Measurements from ENCODE around the gene PTGFRN.

Gene PTGFRN

DNA sequence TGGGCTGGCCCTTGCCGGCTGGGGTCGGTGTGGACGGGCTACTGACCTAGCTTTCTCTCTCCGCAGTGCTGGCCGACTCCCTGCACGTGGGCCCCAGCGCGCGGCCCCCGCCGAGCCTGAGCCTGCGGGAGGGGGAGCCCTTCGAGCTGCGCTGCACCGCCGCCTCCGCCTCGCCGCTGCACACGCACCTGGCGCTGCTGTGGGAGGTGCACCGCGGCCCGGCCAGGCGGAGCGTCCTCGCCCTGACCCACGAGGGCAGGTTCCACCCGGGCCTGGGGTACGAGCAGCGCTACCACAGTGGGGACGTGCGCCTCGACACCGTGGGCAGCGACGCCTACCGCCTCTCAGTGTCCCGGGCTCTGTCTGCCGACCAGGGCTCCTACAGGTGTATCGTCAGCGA is 34.9 kb downstream of the PTGFRN start:
- DNase-seq, result no peak

DNA sequence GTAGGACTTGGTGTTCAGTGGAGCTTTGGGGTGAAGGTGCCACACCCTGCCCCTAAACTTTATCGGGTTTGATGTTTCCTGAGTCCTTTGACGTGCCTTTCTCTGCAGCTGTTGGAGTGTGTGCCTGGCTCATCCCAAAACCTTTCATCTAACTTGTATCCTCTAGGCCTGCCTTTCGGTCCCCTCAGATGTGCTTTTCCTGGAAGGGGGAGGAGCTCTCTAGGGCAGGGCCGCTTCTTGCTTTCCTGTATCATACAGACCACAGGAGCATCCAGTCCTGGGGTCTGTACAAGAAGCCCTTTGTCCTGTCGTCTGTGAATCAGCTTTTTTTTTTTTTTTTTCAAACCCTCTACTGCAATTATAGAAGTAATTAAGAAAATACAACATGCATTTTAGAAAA is 35.7 kb downstream of the PTGFRN start:
- DNase-seq, result peak in 1 of 6 experiments; percentile 7

DNA sequence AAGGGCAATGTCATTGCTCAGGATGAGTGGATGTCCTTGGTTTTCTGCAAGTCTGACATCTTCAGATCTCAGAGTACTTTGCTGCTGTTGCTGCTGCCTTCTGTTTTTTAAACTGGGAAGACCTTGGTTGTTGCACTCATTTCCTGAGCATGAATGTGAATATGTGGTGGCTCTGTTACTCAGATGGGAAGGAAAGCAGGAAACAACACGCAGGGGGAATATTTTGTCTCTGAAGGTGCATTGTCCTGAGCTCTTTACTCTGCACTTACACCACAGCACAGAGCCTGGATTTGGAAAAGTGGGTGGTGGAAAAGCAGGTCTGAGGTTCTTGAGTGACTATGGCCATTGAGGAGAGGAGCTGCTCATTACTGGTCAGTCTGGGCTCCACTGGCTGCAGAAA is 36.3 kb downstream of the PTGFRN start:
- DNase-seq, result no peak

DNA sequence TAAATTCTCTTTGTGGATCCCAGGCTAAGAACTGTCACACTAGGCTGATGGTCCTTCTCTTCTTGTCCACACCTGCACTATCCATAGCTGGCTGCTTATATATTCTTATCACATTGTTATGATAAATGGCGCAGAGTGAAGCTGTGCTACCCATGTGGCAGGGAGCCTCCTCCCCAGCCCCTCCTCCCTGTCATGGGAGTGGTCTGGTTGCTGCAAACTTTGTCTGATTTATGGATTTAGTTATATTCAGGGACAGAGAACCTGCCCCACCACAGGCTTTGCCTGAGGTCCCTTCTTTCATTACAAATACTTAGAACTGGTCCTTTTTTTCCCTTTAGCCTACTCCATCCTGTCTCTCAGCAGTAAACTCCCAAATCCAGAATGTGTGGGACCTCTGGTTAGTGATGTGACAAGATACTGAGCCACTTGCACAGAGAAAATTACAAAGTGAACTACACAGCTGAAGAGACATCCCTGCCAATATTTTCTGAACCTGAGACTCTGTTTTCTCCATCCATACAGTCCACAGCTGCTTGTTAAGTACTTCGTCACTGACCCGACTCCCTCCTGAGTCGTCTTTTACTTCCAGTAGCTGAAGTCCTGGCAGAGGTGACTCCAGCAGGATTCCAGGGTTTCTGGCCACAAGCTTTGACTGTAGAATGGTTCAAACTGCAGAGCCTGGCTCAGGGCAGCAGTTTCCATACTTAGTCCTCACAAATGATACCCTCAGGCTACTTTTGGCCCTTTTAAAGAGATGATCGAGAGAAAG is 37.6 kb downstream of the PTGFRN start:
- no peak for DNase-seq

DNA sequence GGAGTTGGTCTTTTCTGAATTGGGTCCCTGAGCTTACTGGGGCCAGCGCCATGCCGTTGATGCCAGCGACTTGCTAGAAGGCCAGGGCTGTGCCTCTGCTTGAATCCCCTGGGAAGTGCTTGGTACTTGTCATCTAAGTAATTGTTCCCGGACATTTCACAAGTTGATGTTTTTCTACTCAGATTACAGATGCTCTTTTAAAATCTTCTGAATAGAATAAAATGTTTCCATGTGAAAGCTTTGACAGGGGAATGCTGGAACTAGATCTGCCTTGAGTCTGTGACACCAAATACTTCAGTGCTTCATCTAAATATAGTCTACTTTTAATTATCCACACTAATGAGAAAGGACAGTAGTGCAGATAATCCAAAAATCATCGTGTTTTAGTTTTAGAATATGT is 38.3 kb downstream of the PTGFRN start:
- no peak for DNase-seq

DNA sequence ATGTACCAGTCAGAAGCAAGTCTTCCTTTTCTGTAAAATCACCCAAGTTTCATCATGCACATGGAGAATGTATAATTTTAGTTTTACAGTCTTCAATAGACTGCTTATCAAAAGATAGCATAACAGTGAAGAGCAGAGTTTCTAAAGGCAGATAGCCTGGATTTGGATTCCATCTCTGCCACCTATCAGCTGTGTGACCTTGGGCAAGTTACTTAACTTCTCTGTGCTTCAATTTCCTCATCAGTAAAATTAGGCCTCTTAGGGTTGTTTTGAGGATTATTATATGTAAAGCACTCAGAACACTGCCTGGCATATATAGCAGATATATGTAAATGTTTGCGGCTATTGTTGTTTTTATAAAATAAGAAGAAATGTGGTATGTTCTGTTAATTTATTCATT is 38.9 kb downstream of the PTGFRN start:
- DNase-seq, result no peak

DNA sequence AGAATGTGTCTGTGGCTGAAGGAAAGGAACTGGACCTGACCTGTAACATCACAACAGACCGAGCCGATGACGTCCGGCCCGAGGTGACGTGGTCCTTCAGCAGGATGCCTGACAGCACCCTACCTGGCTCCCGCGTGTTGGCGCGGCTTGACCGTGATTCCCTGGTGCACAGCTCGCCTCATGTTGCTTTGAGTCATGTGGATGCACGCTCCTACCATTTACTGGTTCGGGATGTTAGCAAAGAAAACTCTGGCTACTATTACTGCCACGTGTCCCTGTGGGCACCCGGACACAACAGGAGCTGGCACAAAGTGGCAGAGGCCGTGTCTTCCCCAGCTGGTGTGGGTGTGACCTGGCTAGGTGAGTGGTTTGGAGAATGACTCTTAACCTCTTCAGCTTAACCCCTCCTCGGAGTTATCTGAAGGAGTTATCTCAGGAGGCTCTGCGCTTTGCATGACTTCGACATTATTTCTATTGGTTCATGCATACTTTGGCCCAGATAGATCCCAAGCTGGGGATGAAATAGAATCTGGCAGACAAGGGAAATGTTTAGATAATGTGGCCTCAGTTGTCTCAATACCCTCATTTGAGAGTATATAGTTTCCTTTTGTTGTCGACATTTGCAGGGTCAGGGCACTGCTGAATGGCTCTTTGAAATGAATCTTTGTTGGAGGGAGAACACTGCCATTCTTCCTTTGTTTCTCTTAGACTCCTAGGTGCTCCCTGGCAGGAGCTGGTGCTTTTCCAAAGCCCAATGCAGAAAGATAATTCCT is 39.7 kb downstream of the PTGFRN start:
- DNase-seq, result no peak

DNA sequence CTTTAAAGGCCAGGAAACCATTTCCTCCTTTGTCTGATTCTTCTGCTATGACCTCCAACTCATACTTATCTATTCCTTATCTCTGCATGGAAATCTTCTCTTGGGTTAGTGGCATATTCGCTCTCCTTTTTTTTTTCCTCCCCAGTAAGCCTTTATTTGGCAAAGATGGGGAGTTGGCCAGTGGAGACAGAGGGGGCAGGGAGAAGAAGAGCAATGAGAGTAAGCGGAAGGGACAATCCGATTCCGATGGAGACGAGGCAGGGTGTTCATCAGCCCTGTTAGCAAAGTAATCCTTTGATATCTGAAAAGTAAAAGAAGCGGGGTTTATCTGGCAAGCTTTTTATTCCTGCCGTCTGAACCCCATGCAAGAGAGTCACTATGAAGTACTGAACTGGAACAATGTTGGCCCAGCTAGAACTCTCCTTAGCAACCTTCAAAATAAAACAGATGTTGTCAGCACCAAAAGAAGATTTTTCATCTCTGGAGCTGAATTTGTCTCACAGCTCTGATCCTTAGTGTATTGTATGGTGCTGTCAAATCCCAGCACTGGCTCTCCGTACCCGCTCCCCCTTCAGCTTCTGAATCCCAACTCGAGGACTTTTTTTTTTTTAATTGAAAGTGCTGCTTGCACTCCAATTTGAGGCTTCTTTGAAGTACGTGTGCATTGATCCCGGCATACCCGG is 40.9 kb downstream of the PTGFRN start:
- no peak for DNase-seq

DNA sequence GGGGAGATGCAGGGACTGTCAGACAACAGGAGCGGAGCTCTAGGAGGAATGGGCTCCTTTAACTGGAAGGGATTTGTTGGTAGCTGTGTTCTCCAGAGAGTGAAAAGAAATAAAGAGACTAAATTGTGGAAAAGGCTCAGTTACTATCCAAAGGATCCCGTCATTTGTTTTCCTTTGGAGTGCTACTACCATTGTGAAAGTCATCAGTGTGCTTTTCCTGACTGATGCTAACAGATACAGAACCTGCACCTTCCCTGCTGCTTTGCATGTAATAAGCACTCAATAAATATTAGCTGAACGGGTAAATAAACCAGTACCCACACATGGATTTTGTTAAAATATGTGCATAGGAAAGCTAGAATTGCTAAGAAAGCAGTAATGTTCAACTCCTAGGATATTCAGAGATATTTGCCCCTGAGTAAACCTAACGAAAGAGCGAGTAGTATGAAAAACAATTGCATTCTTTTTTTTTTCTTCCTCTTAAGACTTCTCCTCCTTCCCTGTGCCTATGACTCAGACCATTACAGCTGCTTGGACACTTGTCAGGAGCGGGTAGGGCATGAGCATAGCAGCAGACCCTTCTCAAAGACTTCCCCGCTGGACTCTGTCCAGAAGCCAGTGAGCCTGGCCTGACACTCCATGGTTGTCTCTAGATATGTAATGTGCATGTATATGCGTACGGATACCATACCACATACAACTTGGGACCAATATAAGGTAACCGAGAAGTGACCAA is 41.7 kb downstream of the PTGFRN start:
- no peak for DNase-seq

DNA sequence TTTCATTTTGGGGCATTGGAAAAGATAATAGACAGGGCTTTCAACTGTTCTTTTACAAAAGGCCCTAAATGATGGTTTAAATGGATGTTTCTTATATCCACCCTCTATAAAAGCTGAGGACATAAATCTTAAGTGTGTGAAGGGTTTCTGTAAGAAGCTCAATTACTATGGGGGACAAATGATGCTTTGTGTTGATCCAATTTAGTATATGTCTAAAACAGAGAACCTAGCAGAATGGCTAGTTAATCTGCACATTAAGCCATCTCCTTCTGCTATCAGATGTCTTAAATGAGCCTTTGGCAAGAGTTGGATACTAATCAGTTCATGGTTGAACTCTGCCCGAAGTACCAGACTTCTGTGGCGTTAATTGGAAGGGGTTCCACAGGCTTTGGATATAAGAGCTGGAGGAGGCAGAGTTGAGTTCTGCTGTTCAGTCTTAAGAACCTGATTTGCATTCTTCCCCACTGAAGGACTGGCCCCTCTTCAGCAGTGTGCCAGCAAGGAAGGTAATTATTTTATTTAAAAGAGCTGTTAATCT is 43.1 kb downstream of the PTGFRN start:
- no peak for DNase-seq

DNA sequence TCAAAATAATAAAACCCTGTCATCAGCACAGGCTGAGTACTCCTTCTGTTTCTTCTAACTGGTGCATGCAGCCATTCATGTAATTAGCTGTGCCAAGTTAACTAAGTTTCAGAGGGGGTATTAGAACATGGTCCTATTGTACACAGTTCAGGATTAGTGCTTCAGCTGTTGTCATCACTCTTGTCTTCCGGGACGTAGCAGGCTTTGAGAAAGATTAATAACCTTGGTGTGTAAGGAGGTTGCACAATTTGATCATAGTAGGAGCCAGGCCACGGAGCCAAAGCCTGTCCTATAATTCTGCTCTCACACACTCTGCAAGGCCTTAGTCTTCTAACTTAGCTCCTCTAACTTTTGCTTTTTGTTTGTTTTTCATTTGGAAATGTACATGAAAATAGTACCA is 44.7 kb downstream of the PTGFRN start:
- no peak for DNase-seq

DNA sequence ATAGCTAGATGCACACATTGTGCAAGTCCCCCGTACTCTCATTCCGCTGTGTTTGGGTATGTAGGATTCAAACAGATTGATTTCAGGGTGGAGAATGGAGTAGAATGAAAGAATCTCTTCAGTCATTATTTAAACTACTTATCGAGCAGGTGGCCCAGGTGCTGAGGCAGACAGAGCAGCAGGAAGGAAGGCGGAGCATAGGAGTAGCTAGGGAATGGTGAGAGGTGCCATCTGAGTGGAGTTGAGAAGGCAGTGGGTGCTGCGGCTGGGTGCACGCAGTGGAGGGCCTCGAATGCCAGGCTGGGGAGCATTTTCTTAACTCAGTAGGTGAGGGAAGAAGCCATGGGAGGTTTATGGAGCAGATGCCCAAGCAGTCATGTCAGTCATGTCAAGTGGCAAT is 46.7 kb downstream of the PTGFRN start:
- DNase-seq, result no peak

DNA sequence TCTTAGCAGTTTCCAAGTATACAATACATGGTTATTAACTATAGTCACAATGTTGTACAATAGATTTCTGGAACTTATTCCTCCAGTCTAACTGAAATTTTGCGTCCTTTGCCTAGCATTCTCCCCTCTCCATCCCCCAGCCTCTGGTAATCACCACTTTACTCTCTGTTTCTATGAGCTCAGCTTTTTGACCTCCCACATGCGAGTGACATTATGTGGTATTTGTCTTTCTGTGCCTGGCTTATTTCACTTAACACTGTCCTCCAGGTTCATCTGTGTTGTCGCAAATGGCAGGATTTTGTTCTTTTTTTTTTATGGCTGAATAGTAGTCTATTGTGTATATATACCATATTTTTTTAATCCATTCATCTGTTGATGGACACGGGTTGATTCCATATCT is 47.9 kb downstream of the PTGFRN start:
- no peak for DNase-seq

DNA sequence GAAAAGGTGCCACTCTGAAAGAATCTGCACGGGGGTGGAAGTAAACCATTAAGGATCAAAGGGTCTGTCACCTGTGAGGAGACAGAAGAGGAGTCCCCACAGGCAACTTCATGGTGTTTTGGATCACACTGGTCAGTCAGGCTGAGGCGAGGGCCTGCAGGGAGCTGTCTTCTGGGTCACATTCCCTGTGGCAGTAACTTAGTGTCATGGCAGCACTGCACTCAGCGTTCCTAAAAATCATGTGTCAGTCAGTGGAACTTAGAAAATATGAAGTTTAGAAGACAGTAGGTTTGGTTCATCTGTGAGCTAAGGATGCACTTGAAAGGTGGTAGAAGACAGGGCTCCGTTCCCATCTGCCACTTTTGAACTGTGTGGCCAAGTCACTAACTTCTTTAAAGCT is 48.4 kb downstream of the PTGFRN start:
- no peak for DNase-seq

DNA sequence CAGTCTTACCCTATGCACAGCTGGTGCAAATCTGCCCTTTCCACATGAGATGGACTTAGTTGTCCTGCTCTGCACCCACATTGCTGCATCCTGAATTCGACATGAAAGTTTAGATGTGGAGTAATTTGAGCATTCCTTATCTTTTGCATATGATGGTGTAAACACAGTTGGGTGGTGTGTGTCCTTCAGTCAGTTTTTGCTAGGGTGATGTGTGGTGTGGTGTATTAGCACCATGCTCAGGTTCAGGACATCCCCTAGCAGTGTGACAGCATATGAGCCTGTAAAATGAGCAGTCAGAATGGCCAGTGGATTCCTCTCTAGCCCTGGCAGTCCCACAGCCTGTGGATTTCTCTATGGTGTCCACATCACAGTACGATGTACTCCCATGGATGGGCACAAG is 49.3 kb downstream of the PTGFRN start:
- no peak for DNase-seq

DNA sequence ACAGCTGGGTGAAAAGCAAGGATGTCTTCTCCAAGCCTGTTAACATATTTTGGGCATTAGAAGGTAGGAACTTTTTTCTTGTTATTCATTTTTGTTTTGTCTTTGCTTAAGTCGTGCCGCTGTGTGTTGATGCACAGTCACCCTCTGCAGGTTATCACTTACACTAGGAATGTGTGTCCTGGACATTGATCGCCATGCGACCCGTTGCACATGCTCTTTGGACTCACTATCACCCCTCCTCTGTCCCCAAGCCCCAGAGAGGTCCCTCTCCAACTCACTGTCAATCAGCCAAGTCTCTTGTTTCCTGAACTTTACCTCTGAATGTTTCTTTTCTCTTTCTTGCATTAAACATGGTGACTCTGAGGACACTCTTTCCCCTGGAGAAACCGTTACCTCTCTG is 51.9 kb downstream of the PTGFRN start:
- no peak for DNase-seq

DNA sequence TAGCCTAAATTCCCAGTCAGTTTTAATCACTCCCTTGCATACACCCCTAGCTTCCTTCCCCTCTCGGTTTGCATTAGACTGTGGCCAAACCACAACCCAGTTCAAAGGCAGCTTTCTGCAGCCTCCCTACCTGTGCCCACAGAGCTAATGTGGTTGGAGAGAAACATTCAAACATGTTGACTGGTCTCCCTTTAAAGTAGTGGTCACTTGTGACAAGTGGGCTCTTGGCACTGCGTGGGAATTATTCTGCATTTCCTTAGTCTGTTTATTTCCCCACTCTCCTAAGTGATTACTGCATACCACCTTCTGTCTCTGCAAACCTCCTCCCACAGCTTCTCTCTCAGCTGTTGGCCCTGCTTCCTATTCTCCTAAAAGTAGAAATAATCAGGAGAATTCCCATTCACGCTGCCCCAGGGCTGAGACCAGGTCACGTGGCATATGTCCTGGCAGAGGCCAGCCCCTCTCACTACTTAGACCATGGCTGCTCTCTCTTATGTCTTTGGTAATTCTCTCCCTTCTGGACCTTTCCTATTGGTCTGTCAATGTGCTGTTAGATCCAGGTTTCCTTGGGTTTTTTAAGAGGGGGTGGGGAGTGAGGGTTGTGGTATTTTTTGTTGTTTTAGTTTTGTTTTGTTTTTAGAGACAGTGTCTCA is 53.4 kb downstream of the PTGFRN start:
- DNase-seq, result no peak

DNA sequence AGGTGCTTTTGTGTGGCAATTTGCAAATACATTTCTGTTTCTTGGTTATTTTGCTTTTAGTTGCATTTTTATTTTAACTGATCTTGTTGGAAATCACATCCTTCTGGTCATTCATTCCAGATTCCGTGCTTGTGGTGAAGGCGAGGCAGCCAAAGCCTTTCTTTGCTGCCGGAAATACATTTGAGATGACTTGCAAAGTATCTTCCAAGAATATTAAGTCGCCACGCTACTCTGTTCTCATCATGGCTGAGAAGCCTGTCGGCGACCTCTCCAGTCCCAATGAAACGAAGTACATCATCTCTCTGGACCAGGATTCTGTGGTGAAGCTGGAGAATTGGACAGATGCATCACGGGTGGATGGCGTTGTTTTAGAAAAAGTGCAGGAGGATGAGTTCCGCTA is 57.1 kb downstream of the PTGFRN start:
- no peak for DNase-seq

DNA sequence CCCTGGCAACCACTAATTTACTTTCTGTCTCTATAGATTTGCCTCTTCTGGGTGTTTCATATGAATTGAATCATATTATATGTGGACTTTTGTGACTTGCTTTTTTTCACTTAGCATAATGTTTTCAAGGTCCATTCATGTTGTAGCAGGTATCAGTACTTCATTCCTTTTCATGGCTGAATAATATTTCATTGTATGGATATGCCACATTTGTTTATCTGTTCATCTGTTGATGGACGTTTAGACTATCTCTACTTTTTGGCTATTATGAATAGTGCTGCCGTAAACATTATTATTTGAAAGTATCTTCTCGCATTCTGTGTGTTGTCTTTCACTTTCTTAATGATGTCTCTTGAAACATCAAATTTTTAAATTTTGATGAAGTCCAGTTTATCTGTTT is 59.0 kb downstream of the PTGFRN start:
- DNase-seq, result no peak

DNA sequence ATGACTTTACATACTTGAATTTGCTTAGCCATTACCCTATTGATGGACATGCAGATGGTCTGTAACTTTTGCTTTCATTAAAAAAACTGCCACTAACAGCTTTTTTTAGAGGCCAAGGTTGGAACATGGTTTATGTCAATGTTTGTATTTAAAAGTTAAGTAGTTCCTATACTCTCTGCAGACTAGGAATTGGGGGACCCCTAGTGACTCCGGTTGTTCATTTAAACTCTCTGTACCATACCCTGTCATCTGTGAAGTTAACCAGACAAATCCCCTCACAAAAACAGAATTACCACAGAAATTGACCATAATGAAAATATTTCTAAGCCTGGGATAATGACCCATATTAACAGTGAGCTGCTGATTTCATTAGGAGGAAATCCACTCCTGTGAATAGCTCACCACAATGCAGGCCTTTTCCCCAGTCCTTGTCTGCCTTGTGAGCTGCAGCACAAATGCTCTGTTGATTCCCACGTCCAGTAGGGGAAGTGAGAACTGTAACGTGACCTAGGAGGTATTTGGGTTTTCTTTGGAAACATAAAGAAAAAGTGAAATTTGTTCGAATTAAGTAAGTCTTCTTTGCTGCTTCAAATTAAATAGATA is 61.6 kb downstream of the PTGFRN start:
- no peak for DNase-seq

DNA sequence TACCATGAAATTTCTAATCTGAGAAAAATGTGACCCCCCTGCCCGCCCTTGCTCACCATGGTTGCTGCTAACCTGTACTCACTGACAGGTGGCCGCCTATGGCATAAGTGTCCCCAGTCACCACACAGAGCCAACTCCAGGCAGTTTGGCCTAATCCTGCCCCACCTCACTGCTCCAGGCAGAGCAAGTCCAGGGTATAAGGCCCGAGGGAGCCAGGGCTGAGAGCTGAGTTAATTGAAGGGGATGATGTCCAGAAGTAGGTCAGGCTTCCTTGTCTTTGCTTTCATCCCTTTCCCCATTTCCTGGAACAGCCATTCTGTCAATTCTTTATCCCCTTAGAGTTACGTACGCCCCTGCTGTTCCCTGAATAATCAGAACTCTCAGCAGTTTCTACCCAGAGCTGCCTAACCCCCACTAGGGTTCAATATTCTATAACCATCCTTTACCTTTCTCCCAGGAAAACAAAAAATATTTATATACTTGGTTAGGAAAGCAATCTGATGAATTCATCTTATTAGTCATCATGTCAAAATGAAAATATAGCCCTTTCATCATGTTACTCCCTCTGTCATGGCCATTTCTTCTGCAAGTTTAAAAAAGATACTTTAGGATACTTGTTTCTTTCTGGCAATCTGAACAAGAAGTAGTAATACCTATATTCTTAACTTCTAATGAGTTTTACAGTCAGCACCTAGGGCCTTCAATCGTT is 62.4 kb downstream of the PTGFRN start:
- no peak for DNase-seq

DNA sequence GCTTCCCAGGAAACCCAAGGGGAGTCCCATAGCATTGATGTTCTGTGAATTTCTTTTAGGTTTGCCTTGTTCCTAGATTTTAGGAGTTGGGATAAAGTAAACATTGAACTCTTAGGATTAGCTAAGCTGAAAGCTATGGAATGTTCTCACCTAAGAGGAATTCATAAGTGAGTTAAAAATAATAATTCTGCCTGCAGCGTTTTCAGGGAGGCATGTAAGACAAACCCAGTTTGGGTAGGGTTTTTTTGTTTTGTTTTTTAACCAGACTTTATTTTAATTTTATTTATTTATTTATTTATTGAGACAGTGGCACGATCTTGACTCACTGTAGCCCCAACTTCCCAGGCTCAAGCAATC is 62.9 kb downstream of the PTGFRN start:
- DNase-seq, result no peak
